Measurements from ENCODE around the gene STIM1.
"Not testable (repeated sequence)": the region's sequence is repeated elsewhere in the genome, so short reads cannot be mapped to it uniquely, and the experiment has no call there.

Gene STIM1

GRCh38 chr11:4035985-4036384 is 180.5 kb downstream of the STIM1 start:
- DNase-seq: no peak

- no peak for DNase-seq
Observed at GRCh38 chr11:4039011-4039410, 183.5 kb downstream of the STIM1 start.

GRCh38 chr11:4040461-4040860 is 185.0 kb downstream of the STIM1 start:
- no peak for DNase-seq

- no peak for DNase-seq
Observed at GRCh38 chr11:4041731-4042391, 186.4 kb downstream of the STIM1 start.

- DNase-seq: no peak
Observed at GRCh38 chr11:4044976-4045646, 189.6 kb downstream of the STIM1 start.

- no peak for DNase-seq
Observed at GRCh38 chr11:4048340-4048739, 192.9 kb downstream of the STIM1 start.

- no peak for DNase-seq
Observed at GRCh38 chr11:4049006-4049405, 193.5 kb downstream of the STIM1 start.

- DNase-seq: no peak
Observed at GRCh38 chr11:4050138-4050537, 194.7 kb downstream of the STIM1 start.

- DNase-seq: not testable (repeated sequence)
Observed at GRCh38 chr11:4053200-4053599, 197.7 kb downstream of the STIM1 start.

- DNase-seq: no peak
Observed at GRCh38 chr11:4054643-4055042, 199.2 kb downstream of the STIM1 start.

- no peak for DNase-seq
Observed at GRCh38 chr11:4059424-4059823, 204.0 kb downstream of the STIM1 start.

- no peak for DNase-seq
Observed at GRCh38 chr11:4060182-4060923, 204.9 kb downstream of the STIM1 start.

- DNase-seq: no peak
Observed at GRCh38 chr11:4061700-4062099, 206.2 kb downstream of the STIM1 start.

- no peak for DNase-seq
Observed at GRCh38 chr11:4063348-4063747, 207.9 kb downstream of the STIM1 start.

GRCh38 chr11:4064278-4064955 is 209.0 kb downstream of the STIM1 start:
- no peak for DNase-seq

GRCh38 chr11:4065086-4065485 is 209.6 kb downstream of the STIM1 start:
- DNase-seq: no peak

- no peak for DNase-seq
Observed at GRCh38 chr11:4065601-4066377, 210.3 kb downstream of the STIM1 start.

- DNase-seq: no peak
Observed at GRCh38 chr11:4066910-4067309, 211.4 kb downstream of the STIM1 start.

GRCh38 chr11:4068962-4069361 is 213.5 kb downstream of the STIM1 start:
- no peak for DNase-seq

GRCh38 chr11:4071325-4071724 is 215.9 kb downstream of the STIM1 start:
- no peak for DNase-seq

- no peak for DNase-seq
Observed at GRCh38 chr11:4071914-4072313, 216.4 kb downstream of the STIM1 start.

- peak; percentile 51 for DNase-seq
Observed at GRCh38 chr11:4072668-4073285, 217.3 kb downstream of the STIM1 start.
